Ramos (cell line): ENCODE results near the gene SLC44A5.
"Not testable (repeated sequence)": the region's sequence is repeated elsewhere in the genome, so short reads cannot be mapped to it uniquely, and the experiment has no call there.

Experiments used
- in situ Hi-C: fragments of 300-500 bp; cut with MboI; formaldehyde crosslinking; loops from one replicate; pipeline ENCODE4 v1.14.3; 2022; ENCODE audit warnings: low sequenced_read_pairs; ENCODE audit not compliant: unreplicated experiment

SLC44A5 gene

DNA sequence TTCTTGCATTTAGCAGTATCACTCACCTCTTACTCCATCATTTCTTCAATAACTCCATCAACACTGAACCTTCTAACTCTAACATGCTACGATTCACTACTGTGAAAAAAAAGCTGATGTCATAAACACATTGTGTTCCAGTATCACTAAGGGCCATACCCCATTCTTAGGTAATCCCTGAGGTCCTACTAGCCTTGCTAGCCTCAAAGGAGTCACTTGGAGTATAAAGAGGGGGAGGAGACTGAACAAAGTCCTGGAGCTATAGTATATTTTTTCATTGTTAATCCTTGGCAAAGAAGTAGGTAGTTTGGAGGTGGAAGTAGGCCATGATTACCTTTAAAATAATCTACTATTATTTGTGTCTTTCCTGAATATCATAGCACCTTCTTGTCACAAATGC is at the start of gene SLC44A5:
Gene SLC44A5, minus strand, starts transcription at position 101 of the 400 bp plus-strand sequence. CDS start 69,667 bp downstream, outside the sequence.
- in situ Hi-C loops: no loop called here

DNA sequence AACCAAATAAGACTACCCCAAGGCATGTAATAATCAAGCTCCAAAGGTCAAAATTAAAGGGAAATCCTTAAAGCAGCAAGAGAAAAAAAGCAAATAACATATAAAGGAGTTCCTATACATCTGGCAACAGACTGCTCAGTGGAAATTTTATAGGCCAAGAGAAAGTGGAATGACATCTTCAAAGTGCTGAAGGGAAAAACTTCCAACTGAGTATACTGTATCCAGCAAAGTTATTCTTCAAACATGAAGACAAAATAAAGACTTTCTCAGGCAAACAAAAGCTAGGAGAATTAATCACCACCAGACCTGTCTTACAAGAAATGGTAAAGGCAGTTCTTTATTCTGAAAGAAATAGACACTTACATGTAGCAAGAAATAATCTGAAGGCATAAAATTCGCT is 45.0 kb upstream of the SLC44A5 start:
- in situ Hi-C loops: no loop called here

DNA sequence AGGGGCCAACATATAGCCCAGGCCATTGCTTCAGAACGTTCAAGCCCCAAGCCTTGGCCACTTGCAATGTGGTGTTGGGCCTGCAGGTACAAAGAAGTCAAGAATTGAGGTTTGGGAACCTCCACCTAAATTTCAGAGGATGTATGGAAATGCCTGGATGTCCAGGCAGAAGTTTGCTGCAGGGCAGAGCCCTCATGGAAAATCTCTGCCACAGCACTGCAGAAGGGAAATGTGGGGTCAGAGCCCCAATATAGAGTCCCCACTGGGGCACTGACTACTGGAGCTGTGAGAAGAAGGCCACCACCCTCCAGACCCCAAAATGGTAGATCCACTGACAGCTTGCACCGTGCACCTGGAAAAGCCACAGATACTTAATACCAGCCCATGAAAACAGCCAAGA is 36.3 kb upstream of the SLC44A5 start:
- in situ Hi-C loops: not testable (repeated sequence)

DNA sequence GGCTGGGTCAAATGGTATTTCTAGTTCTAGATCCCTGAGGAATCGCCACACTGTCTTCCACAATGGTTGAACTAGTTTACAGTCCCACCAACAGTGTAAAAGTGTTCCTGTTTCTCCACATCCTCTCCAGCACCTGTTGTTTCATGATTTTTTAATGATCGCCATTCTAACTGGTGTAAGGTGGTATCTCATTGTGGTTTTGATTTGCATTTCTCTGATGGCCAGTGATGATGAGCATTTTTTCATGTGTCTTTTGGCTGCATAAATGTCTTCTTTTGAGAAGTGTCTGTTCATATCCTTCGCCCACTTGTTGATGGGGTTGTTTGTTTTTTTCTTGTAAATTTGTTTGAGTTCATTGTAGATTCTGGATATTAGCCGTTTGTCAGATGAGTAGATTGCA is 34.2 kb upstream of the SLC44A5 start:
- in situ Hi-C loops: not testable (repeated sequence)

DNA sequence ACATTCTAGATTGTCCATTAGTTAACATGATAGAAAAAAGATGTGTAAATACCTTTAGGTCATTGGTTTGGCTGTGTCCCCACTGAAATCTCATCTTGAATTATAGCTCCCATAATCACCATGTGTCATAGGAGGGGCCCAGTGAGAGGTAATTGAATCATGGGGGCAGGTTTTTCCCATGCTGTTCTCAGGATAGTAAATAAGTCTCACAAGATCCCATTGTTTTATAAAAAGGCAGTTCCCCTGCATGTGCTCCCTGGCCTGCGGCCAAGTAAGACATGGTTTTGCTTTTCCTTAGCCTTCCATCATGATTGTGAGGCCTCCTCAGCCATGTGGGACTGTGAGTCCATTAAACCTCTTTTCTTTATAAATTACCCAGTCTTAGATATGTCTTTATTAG is 32.5 kb upstream of the SLC44A5 start:
- in situ Hi-C loops: no loop called here

DNA sequence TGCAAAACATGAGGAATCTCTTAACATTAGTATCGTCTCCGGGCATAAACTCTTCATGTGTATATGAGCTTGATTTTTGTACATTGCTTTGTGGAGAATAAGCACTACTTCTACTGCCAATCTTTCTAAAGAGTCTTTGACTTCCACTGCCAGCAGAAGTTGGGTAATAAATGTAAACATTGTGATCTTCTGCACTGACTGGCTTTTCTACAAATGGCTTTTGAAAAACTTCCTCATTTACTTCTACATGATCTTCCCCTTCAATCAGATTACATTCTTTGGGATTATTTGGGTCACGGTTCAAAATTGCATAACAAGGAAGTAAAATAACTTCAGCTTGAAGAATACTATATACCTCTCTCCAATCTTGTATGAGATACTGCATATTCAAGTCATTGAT is 30.4 kb upstream of the SLC44A5 start:
- in situ Hi-C loops: no loop called here

DNA sequence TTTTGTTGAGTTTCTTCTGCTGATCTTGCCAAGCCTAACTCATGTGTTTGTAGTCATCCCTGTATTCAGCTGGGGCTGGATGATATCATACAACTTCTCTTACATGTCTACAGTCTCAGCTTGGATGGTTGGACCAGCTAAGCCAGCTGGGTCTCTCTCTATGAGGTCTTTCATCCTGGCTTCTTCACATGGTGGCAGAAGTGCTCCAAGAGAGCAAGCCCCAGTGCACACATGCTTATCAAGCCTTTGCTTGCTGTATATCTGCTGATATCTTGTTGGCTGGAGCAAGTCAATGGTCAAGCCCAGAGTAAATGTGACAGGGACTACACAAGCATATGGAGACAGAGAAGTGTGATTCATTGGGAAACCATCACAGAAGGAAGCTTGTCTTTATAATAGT is 29.2 kb upstream of the SLC44A5 start:
- in situ Hi-C loops: no loop called here

DNA sequence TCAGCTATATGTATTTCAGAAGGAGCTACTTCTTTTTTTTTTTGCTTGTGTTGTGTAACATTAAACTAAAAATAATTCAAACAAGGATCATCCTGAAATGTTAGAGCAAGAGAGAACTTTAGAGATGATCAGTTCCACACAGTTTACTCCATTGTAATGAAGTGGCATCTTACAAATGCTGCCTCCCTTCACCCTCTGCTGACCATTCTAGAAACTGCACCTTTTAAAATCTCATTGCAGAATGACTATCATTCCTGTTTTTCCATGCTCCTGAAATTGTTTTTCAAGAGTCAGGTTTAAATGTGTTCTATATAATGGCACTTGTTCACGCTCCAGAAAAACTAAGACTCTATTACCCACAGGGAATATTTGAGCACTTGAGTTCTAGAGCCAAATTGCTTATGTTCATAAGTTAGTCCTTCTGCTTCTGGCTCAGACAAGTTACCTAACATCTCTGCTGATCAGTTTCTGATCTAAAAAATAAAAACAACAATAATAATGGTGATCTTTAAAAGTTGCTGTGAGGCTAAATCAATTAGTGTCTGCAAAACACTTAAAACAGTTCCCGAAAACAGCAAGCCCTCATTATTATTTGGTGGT is 21.5 kb upstream of the SLC44A5 start:
- in situ Hi-C loops: no loop called here

DNA sequence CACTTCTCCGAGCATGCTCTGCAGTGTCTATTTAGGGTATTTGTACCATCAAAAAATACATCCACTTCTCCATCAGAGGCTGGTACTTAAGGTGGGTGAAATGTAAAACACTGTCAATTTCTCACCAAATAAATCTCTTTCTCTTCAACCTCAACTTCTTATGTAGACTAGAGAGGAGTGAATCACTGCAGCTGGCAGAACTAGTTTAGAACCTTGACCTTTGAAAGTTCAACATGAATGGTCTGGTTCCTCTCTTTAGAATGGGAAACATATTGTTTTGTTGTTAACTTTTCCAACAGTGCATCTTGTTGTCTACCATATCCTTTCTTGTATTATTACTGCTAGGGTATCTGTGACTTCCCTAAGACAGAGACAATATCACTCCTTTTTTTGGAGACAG is 20.1 kb upstream of the SLC44A5 start:
- in situ Hi-C loops: no loop called here

DNA sequence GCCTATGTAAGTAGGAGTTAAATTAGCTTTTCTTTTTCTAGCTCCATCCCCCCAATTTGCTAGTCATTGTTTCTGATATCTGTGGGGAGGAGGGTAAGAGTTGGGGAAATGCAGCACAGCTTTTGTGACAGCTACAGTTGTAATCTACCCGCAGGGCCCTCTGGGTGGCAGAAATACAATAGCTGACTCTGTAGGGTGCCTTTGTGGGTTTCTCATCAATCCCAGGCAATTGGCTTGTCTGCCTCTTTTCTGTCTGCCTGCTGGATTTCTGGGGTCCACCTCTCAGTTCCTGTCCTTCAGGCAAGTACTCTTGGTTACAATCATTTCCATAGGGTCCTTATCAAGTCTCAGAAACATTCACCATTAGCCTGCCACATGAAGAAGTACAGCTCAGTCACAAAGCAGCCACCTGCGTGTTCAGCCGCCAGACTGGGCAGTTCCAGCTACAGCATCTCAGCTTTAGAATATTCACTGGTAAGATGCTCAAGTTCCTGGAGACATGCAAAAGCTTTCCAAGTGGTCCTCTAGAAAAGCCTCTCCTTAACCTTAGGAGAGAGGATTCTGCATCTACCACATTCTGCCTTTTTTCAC is 19.2 kb upstream of the SLC44A5 start:
- in situ Hi-C loops: no loop called here

DNA sequence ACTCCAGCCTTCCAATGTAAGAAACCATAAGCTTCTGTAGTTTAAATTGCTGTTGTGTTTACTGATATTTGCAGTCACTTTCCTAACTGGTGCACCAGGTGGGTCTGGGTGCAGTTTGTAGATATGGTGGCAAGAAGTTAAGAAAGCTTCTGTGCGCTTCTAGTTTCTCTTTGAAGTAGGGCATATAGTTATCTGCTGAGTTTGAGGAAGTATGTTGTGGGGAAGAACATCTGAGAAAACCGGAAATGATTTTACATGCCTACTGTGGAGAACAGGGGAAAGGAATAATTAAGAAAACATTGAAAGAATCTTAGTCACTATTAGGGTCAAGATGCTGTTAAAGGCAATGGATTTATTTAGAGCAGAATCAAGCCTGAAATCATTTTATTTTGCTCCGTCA is 14.9 kb upstream of the SLC44A5 start:
- in situ Hi-C loops: no loop called here

DNA sequence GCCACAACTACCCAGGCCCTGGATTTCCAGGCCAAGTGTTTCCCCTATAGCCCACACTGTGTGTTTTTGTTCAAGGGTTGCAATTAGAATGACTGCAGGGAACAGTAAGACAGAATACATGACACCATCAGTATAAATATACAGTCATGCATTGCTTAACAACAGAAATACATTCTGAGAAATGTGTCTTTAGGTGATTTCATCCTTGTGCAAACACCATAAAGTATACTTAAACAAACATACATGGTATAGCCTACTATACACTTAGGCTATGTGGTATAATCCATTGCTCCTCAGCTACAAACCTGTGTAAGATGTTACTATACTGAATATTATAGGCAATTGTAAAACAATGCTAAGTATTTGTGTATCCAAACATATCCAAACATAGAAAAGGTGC is 7.5 kb upstream of the SLC44A5 start:
- in situ Hi-C loops: no loop called here

DNA sequence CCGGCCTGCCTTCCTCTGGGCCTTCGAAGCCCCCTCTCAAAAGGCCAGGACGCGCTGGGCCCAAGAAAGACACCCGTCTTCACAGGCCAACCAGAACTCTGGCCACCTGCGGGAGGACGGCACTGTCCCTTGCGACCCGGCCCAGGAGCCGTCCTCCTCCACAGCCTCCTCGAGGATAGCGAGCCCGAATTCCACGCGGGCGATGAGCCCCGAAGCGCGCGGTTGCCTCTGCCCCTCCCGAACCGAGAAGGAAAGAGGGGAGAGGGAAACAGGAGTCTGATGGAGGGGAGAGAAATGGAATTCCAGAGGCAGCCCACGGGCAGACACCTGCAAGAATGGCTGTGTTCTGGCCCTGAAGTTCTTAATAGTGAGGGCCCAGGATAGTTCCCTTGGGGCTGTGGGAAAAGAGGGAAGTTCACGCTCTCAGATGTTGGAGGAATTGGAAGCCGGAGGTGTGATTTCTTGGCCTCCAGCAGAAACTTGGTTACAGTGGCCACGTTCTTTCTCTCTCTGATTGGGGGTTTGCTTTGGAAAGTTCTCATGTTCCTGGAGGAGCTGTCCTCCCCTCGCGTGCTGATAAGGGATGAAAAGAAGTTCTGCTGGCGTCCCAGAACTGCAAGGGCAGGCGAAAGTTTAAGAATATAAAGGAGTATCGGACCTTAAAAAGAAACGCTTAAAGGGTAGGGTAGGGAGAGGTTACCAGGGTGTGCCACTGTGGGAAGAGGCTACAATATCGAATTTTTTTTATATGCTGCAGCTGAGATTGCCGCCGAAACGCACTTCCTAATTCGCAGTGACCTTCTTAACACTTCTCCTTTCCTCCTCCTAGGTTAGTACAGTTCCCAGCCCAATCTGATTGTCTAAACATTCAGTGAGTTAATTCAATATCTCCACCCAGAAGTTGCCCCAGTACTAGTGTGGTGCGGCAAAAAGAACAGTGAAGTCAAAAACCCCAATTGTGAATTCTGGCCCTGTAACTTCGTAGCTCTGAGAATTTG is 5.8 kb upstream of the SLC44A5 start:
- in situ Hi-C loops: no loop called here

DNA sequence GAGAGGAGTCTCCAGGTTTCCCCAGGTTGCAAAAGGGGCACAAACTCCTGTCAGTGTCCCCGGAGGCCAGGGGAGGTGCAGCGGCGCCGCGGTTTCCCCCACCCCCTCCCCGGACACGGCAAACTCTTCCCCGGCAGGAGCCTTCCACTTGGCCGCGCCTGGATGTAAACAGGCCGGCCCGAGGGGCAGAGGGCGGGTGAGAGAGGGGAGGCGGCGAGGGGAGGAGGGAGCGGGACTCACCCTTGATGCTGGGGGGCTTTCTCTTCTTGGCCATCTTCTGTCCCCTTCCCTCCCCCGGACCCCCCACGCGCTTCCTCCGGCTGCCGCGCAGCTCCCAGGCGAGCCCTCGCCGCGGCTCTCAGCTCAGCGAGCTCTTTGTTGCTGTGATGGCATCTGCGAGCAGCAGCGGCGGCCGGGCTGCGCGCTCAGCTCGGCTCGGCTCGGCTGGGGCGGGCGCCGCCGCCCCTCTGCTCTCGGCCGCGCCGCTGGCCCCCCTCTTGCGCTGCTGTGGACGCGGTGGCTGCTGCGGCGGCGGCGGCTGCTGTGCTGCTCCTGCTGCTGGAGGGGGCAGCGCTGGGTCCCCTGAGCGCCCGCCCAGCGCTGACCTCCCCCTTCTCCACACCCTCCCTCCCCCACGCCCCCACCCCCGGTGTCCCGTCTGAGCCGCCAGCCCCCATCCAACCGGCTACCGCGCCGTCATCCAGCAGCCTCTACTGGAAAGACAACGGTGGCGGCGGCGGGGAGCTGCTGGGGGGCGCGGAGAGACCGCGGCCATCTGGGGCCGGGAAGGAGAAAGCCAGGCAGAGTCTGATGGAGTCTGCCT is 4.9 kb upstream of the SLC44A5 start:
- in situ Hi-C loops: no loop called here

DNA sequence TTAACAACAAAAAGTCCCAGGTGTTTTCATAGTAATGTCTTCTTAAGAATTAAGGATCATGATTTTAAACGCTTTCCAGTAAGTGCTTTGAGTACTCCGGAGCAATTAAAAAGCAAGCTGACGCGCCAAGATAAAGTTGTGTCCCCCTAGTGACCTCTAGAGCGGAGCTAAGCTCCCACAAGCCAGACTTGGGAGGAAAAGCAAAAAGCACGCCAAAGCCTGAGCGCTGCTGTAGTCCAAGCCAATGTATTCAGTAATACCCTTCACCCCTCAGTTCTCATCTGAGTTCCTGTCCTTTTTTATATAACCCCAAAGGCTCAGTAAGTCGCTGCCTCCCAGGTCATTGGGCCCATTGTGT is 3.5 kb upstream of the SLC44A5 start:
- in situ Hi-C loops: no loop called here

DNA sequence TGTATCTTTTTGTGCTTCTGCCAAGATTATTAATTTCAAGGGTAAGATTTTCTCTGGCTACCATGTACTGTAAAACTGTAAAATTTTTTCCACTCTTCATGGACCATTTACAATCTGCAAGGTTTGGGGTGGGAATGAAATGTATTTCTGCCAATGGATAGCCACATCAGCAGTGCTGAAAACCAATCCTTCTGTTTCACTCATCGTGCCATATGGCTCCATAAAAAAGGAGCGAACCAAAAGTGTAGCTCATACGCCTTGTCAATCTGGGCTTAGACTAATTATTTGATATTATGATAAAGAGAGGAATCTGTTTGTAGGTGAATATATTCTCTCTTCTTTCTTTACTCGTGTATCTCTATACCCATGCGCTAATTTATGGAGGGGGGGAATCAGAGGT is 3.0 kb upstream of the SLC44A5 start:
- in situ Hi-C loops: no loop called here

DNA sequence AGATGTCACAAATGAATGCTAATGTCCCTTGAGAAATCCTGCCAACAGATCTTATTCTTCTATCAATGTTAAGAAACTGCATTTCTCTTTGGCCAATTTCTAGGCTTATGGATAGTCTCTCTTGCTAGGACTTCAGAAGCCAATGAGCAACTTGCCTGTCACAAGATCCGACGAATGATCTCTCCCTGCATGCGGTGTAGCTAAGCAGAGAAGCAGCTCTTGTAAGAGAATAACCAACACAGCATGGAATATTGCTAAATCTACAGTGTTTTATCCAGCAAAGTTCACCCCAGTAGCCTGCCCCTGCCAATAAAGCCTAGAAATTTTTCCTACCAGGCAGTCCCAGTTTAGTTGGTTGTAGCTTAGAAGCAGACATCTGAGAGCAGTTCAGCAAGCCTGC is 2.1 kb upstream of the SLC44A5 start:
- in situ Hi-C loops: no loop called here

DNA sequence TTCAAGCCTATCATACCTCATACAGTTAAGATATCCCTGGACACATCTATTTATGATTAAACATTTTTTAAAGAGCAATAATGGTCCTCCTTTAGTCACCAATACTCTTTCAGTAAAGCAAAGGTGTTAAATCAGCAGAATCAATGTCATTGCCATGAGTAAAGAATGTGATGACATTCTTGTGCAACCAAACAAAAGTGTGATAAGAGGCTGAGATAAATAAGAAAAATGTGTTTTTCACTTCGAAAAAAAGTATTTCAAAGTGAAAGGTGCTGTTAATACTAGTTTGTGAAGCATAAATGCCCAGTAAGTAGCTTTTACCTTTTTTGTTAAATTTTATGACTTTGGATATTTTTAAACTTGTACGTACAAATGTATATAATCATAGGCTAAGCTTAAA is 8.4 kb downstream of the SLC44A5 start:
- in situ Hi-C loops: no loop called here

DNA sequence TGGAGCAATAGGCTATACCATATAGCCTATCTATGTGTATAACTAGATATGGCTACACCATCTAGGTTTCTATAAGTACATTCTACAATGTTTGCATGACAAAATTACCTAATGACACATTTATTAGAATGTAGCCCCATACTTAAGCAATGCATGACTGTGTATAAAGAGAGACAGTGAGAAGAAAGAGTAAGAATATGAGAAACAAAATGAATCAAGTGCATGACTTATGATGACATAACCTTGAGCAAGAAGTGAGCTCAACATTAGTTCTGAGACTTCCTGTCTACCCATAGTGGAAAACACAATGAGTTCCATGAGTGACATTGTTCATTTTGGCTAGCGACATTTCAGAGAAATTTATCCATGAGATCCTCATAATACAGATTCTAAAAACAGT is 10.1 kb downstream of the SLC44A5 start:
- in situ Hi-C loops: no loop called here

DNA sequence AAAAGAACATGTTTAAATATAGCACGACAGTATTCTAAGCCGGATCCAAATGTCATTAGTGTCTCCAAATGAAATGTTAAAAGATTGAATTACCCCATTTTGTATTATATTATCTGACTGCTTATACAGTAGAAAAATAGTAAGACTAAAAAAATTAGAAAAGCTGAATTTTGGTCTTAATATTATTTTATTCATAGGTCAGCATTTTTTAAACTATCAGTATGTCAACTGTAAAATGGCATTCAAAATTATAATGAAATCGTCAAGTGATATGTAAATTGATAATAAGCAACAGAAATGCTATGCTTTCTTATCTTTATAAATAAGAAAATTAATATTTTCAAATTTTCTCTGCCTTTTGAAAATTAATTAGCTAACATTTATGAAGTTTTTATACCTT is 16.6 kb downstream of the SLC44A5 start:
- in situ Hi-C loops: no loop called here

DNA sequence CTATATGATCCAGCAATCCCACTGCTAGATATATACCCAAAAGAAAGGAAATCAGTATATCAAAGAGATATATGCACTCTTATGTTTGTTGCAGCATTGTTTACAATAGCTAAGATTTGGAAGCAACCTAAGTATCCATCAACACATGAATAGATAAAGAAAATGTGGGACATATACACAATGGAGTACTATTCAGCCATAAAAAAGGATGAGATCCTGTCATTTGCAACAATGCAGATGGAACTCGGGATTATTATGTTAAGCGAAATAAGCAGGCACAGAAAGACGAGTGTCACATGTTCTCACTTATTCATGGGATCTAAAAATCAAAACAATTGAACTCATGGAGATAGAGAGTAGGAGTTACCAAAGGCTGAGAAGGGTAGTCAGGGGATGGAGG is 17.5 kb downstream of the SLC44A5 start:
- in situ Hi-C loops: not testable (repeated sequence)
